Kidney glomerular epithelial cell (primary cell): ENCODE data around the gene THAP11.
"Not testable (repeated sequence)": the region's sequence is repeated elsewhere in the genome, so short reads cannot be mapped to it uniquely, and the experiment has no call there.

Experiments
- DNase-seq: peaks from one replicate; lab custom pipeline; 2025; lab: John Stamatoyannopoulos, UW

The THAP11 gene

GRCh38 chr16:67862623-67863583, 20.8 kb downstream of the THAP11 start:
- no peak for DNase-seq

- DNase-seq: not testable (repeated sequence)
Observed at GRCh38 chr16:67864044-67864443, 21.9 kb downstream of the THAP11 start.

- no peak for DNase-seq
Observed at GRCh38 chr16:67864594-67864993, 22.5 kb downstream of the THAP11 start.

- no peak for DNase-seq
Observed at GRCh38 chr16:67865318-67865717, 23.2 kb downstream of the THAP11 start.

GRCh38 chr16:67868290-67868689, 26.2 kb downstream of the THAP11 start:
- no peak for DNase-seq

- DNase-seq: no peak
Observed at GRCh38 chr16:67869653-67870052, 27.5 kb downstream of the THAP11 start.

GRCh38 chr16:67871256-67871655, 29.1 kb downstream of the THAP11 start:
- DNase-seq: no peak

- DNase-seq: no peak
Observed at GRCh38 chr16:67872131-67872630, 30.1 kb downstream of the THAP11 start.

- DNase-seq: peak; percentile 43
Observed at GRCh38 chr16:67872631-67873434, 30.7 kb downstream of the THAP11 start, which contains the start of gene EDC4. Gene EDC4 (plus strand): TSS chr16:67873052. CDS start chr16:67873262, 210 bp downstream.

GRCh38 chr16:67873435-67874370, 31.6 kb downstream of the THAP11 start:
- peak; percentile 29 for DNase-seq

- DNase-seq: no peak
Observed at GRCh38 chr16:67874372-67874771, 32.3 kb downstream of the THAP11 start.

GRCh38 chr16:67877064-67877463, 34.9 kb downstream of the THAP11 start:
- DNase-seq: no peak

GRCh38 chr16:67878232-67878631, 36.1 kb downstream of the THAP11 start:
- no peak for DNase-seq

GRCh38 chr16:67878846-67879245, 36.7 kb downstream of the THAP11 start:
- no peak for DNase-seq

GRCh38 chr16:67879462-67879861, 37.3 kb downstream of the THAP11 start:
- DNase-seq: no peak

GRCh38 chr16:67879936-67880335, 37.8 kb downstream of the THAP11 start:
- no peak for DNase-seq

- no peak for DNase-seq
Observed at GRCh38 chr16:67880584-67880983, 38.5 kb downstream of the THAP11 start.

GRCh38 chr16:67881621-67882161, 39.6 kb downstream of the THAP11 start:
- no peak for DNase-seq

GRCh38 chr16:67882374-67883145, 40.4 kb downstream of the THAP11 start:
- DNase-seq: no peak

GRCh38 chr16:67883146-67883871, 41.2 kb downstream of the THAP11 start:
- DNase-seq: peak; percentile 8
